ENCODE results near the gene LY9.
"Not testable (repeated sequence)": the region's sequence is repeated elsewhere in the genome, so short reads cannot be mapped to it uniquely, and the experiment has no call there.

The LY9 gene

DNA sequence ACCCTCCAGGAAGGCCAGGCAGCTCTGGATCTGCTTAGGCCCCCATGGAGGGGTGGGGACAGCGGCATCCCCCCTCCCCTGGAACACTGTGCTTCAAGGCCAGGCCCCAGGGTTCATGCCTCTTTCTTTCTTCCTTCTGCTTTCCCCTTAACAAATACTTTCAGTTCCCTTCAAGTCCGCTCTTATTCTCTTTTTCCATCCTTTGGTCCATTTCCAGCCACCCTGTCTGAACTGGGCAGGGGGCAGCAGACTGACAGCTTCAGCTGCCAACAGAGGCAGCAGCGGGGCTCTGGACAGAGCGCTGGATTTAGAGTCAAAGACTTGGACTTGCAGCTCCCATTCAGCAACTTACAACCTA, 67.8 kb downstream of the LY9 start:
- Histone ChIP-seq H3K9me3 (ENCODE audit: insufficient read depth, low read depth, low read length) (no peaks in the 10 kb centered on the region), H3K36me3 (ENCODE audit: insufficient read depth, low read depth, low read length) (no peaks in the 10 kb centered on the region), H3K27ac (ENCODE audit: low read length) (no peak overlapping the region), H3K4me3 (ENCODE audit: low read length) (no peak overlapping the region), H3K27me3 (ENCODE audit: insufficient read depth, low read length) (no peaks in the 10 kb centered on the region), H3K9ac (ENCODE audit: low read depth, low read length) (no peak overlapping the region), H3K4me1 (ENCODE audit: insufficient read depth, low read length) (no peaks in the 10 kb centered on the region)

DNA sequence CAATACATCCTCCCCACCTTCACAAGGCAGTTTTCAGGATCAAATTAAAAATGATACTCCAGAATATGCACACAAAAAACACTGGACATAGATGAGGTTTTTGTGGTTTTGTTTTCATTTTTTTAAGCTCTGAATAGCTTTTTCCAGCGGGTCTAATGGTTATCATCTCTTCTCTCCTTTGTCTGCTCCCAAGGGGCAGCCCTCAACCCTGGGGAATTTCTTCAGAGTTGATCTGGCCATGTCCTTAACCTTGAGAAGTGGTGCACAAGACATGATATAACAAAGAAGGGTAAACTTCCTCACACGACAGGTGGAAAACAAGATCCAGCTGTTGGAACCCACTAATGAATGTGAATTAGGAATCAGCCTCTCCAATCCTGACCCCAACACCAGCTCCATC, 68.2 kb downstream of the LY9 start:
- no peak overlapping the region for H3K9ac ChIP-seq (ENCODE audit: low read depth, low read length)
- no peak overlapping the region for H3K4me3 ChIP-seq (ENCODE audit: low read length)
- H3K36me3 ChIP-seq (ENCODE audit: insufficient read depth, low read depth, low read length), result no peaks in the 10 kb centered on the region
- H3K27me3 ChIP-seq (ENCODE audit: insufficient read depth, low read length), result no peaks in the 10 kb centered on the region
- H3K27ac ChIP-seq (ENCODE audit: low read length), result no peak overlapping the region
- H3K9me3 ChIP-seq (ENCODE audit: insufficient read depth, low read depth, low read length), result no peaks in the 10 kb centered on the region
- H3K4me1 ChIP-seq (ENCODE audit: insufficient read depth, low read length), result no peaks in the 10 kb centered on the region

DNA sequence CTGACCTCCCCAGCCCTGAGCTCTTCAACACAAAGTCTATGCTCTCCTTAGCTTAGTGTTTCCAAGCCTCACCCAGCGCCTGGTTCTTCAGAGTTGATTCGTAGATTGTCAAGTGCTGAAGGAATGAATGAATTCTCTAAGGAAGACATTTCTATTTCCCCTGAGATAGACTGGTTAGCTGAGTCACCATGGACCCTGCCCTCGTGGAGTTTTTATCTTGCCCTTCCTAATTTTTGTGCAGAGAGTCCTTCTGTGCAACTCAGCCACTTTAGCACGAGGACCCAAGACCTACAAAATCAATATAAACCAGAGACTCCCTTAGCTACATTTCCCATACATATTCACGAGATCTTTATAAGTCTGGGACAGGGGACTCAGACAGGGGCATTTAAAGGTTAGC, 69.4 kb downstream of the LY9 start:
- no peaks in the 10 kb centered on the region for H3K4me1 ChIP-seq (ENCODE audit: insufficient read depth, low read length)
- no peak overlapping the region for H3K27ac ChIP-seq (ENCODE audit: low read length)
- H3K36me3 ChIP-seq (ENCODE audit: insufficient read depth, low read depth, low read length), result no peaks in the 10 kb centered on the region
- H3K27me3 ChIP-seq (ENCODE audit: insufficient read depth, low read length), result no peaks in the 10 kb centered on the region
- H3K9me3 ChIP-seq (ENCODE audit: insufficient read depth, low read depth, low read length), result no peaks in the 10 kb centered on the region
- H3K4me3 ChIP-seq (ENCODE audit: low read length), result no peak overlapping the region
- H3K9ac ChIP-seq (ENCODE audit: low read depth, low read length), result no peak overlapping the region

DNA sequence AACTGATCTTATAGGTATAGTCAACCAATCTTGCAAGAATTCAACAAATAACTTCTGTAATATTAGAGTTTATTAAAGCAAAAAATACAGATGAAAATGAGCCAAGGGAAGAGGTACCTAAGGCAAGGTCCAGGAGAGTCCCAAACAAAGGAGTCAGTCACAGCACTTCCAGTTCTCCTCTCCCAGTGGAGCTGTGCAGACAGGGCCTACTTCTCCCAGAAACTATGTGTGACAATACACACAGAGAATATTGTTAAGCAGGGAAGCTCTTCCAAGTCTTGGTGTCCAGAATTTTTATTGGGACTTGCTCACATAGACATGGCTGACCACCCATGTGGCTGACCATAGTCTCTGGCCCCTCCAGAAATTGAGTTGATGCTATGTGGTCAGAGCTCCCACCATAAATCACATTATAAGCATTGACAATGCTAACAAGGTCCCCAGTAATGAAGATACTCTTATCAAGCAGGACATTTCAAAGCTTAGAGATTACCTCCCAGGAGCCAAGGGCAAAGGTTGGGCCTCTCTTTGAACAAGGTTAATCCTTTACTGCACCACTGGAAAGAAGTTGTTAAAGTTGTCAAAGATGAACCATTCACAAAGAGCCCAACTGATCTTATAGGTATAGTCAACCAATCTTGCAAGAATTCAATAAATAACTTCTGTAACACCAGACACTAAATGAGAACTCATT, 70.2 kb downstream of the LY9 start:
- Histone ChIP-seq H3K9ac (ENCODE audit: low read depth, low read length) (no peak overlapping the region), H3K27me3 (ENCODE audit: insufficient read depth, low read length) (no peaks in the 10 kb centered on the region), H3K4me3 (ENCODE audit: low read length) (no peak overlapping the region), H3K9me3 (ENCODE audit: insufficient read depth, low read depth, low read length) (no peaks in the 10 kb centered on the region), H3K4me1 (ENCODE audit: insufficient read depth, low read length) (no peaks in the 10 kb centered on the region), H3K36me3 (ENCODE audit: insufficient read depth, low read depth, low read length) (no peaks in the 10 kb centered on the region), H3K27ac (ENCODE audit: low read length) (no peak overlapping the region)

DNA sequence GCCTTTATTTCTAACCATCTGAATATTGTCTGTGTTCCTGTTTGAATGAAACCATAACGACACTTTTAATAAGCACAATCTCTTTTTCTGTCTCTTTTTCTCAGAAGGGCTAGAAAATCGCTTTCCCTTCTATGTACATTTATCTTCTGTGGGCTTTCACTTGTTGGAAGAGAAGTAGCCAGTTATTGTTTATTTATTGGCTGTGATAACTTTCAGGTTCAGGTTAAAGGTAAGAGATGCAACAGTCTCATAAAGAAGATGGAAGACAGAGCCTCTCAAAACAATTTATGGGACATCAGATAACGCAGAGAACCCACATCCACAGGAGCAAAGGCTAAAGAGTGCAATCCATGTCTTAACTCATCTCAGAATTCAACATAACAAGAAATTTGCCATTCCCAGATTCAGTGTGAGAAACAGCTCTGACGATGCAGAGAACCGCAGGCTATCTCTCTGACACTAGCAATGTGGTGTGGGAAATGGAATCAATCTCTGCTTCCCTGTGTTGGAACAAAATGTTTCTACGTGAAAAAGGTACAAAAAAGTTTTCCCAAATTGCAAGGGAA, 70.8 kb downstream of the LY9 start:
- Histone ChIP-seq H3K27ac (ENCODE audit: low read length) (no peak overlapping the region), H3K9ac (ENCODE audit: low read depth, low read length) (no peak overlapping the region), H3K27me3 (ENCODE audit: insufficient read depth, low read length) (no peaks in the 10 kb centered on the region), H3K9me3 (ENCODE audit: insufficient read depth, low read depth, low read length) (no peaks in the 10 kb centered on the region), H3K4me3 (ENCODE audit: low read length) (no peak overlapping the region), H3K36me3 (ENCODE audit: insufficient read depth, low read depth, low read length) (no peaks in the 10 kb centered on the region), H3K4me1 (ENCODE audit: insufficient read depth, low read length) (no peaks in the 10 kb centered on the region)

DNA sequence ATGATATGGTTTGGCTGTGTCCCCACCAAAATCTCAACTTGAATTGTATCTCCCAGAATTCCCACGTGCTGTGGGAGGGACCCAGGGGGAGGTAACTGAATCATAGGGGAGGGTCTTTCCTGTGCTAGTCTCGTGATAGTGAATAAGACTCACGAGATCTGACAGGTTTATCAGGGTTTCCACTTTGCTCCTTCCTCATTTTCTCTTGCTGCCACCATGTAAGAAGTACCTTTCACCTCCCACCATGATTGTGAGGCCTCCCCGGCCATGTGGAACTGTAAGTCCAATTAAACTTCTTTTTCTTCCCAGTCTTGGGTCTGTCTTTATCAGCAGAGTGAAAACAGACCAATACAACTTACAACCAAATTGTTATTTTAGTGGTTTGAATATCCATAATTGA, 71.7 kb downstream of the LY9 start:
- not testable (repeated sequence) for H3K36me3 ChIP-seq (ENCODE audit: insufficient read depth, low read depth, low read length); H3K27me3 ChIP-seq (ENCODE audit: insufficient read depth, low read length); H3K4me1 ChIP-seq (ENCODE audit: insufficient read depth, low read length); H3K27ac ChIP-seq (ENCODE audit: low read length); H3K9ac ChIP-seq (ENCODE audit: low read depth, low read length); H3K9me3 ChIP-seq (ENCODE audit: insufficient read depth, low read depth, low read length); H3K4me3 ChIP-seq (ENCODE audit: low read length)

DNA sequence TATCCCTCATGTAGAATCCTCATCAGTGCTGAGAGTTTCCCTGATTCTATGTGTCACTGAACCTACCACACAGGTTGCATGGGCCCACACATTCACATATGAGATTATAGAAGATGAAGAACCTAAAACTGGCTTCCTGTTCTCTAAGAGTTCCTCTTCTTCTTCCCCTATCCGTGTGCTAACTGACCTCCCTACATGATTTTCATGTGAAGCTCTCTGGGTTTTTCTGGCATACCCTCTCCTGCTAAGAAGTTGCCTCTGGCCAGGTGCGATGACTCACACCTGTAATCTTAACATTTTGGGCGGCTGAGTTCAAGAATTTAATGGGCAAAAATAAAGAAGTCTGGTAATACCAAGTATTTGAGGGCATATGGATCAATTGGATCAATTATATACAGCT, 72.2 kb downstream of the LY9 start:
- no peaks in the 10 kb centered on the region for H3K36me3 ChIP-seq (ENCODE audit: insufficient read depth, low read depth, low read length)
- H3K4me3 ChIP-seq (ENCODE audit: low read length), result no peak overlapping the region
- no peaks in the 10 kb centered on the region for H3K4me1 ChIP-seq (ENCODE audit: insufficient read depth, low read length)
- H3K27ac ChIP-seq (ENCODE audit: low read length), result no peak overlapping the region
- no peaks in the 10 kb centered on the region for H3K27me3 ChIP-seq (ENCODE audit: insufficient read depth, low read length)
- H3K9me3 ChIP-seq (ENCODE audit: insufficient read depth, low read depth, low read length), result no peaks in the 10 kb centered on the region
- no peak overlapping the region for H3K9ac ChIP-seq (ENCODE audit: low read depth, low read length)

DNA sequence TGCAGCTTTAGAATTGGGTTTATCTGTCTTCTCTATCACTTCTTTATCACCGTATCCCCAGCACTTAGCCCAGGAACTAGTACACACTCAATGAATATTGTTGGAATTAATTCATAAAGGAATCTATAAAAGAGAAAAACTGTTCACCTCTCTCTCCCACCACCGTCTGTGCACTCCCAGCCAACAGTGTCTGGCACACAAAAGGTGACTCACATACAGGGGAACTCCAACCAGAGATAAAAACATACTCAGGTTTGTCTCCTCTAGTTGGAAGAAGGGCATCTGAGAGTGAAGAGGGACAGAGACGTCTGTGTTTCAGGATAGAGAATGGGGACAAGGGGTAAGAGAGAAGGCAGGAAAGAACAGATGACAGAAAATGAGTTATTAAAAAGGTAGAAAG, 79.0 kb downstream of the LY9 start:
- Histone ChIP-seq H3K27ac (ENCODE audit: low read length) (no peak overlapping the region), H3K4me3 (ENCODE audit: low read length) (no peak overlapping the region), H3K4me1 (ENCODE audit: insufficient read depth, low read length) (no peaks in the 10 kb centered on the region), H3K9me3 (ENCODE audit: insufficient read depth, low read depth, low read length) (no peaks in the 10 kb centered on the region), H3K9ac (ENCODE audit: low read depth, low read length) (no peak overlapping the region), H3K27me3 (ENCODE audit: insufficient read depth, low read length) (no peaks in the 10 kb centered on the region), H3K36me3 (ENCODE audit: insufficient read depth, low read depth, low read length) (no peaks in the 10 kb centered on the region)

DNA sequence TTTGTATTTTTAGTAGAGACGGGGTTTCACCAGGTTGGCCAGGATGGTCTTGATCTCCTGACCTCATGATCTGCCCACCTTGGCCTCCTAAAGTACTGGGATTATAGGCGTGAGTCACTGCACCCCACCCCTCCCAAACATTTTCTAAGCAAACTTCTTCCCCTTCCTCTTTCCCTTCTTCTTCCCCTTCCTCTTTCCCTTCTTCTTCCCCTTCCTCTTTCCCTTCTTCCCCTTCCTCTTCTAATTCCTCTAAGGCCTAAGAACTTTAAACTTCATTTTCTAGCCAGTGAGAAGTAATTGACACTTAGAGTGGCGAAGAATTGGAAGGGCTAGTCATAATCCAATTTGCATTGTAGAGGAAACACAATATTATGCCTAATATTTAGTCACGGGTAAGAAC, 79.6 kb downstream of the LY9 start:
- not testable (repeated sequence) for H3K9me3 ChIP-seq (ENCODE audit: insufficient read depth, low read depth, low read length); H3K9ac ChIP-seq (ENCODE audit: low read depth, low read length); H3K4me1 ChIP-seq (ENCODE audit: insufficient read depth, low read length); H3K27me3 ChIP-seq (ENCODE audit: insufficient read depth, low read length); H3K27ac ChIP-seq (ENCODE audit: low read length); H3K4me3 ChIP-seq (ENCODE audit: low read length); H3K36me3 ChIP-seq (ENCODE audit: insufficient read depth, low read depth, low read length)

DNA sequence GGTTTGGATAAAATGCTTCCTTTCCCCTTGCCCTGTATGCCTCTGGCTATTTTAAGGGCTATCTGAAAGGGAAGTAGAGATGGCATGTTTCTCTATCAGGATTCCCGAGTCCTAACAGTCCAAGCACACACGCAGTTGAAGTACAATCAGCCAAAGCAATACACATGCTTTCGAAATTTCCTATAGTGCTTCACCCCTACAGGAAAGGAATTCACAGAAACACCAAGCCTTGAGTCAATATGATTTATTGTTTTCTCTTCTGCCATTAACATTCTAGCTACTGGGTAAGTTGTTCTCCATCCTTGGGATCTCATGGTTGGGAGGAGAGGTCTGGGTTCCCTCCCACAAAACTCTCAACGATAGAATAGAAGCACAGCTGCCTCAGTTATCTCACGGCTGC, 80.3 kb downstream of the LY9 start:
- H3K27me3 ChIP-seq (ENCODE audit: insufficient read depth, low read length), result no peaks in the 10 kb centered on the region
- no peaks in the 10 kb centered on the region for H3K4me1 ChIP-seq (ENCODE audit: insufficient read depth, low read length)
- H3K9ac ChIP-seq (ENCODE audit: low read depth, low read length), result no peak overlapping the region
- H3K36me3 ChIP-seq (ENCODE audit: insufficient read depth, low read depth, low read length), result no peaks in the 10 kb centered on the region
- H3K27ac ChIP-seq (ENCODE audit: low read length), result no peak overlapping the region
- no peaks in the 10 kb centered on the region for H3K9me3 ChIP-seq (ENCODE audit: insufficient read depth, low read depth, low read length)
- no peak overlapping the region for H3K4me3 ChIP-seq (ENCODE audit: low read length)

DNA sequence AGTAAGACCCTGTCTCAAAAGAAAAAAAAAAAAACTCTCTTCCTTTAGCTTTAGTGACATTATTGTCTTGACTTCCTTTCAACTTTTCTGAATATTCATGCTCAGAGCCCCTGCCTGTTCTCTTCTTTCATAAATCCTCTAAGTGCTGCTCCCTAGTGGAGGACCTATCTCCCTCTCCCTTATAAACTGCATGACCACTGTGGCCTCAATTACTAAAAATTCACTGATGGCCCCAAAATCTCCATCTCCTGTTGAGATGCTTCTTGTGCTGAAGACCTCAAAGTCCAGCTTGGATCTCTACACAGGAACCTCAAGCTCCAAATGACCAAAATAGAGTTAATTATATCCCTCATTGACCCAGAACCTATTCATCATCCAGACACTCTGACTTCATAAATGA, 81.2 kb downstream of the LY9 start:
- no peaks in the 10 kb centered on the region for H3K27me3 ChIP-seq (ENCODE audit: insufficient read depth, low read length)
- no peak overlapping the region for H3K9ac ChIP-seq (ENCODE audit: low read depth, low read length)
- H3K9me3 ChIP-seq (ENCODE audit: insufficient read depth, low read depth, low read length), result no peaks in the 10 kb centered on the region
- no peak overlapping the region for H3K4me3 ChIP-seq (ENCODE audit: low read length)
- no peaks in the 10 kb centered on the region for H3K36me3 ChIP-seq (ENCODE audit: insufficient read depth, low read depth, low read length)
- no peaks in the 10 kb centered on the region for H3K4me1 ChIP-seq (ENCODE audit: insufficient read depth, low read length)
- H3K27ac ChIP-seq (ENCODE audit: low read length), result no peak overlapping the region

All from iPS-20b (cell line).